HG03095 (cell line): Measurements from ENCODE around the gene GLRX3.
"Not testable (repeated sequence)": the region's sequence is repeated elsewhere in the genome, so short reads cannot be mapped to it uniquely, and the experiment has no call there.

Experiments
- ATAC-seq: cut with Tn5 transposase; IDR thresholded peaks from one replicate; pipeline ENCODE4 v1.9.1; 2021; ENCODE audit warnings: moderate library complexity; ENCODE audit not compliant: unreplicated experiment

Gene GLRX3

GRCh38 chr10:130188195-130189175 is 52.3 kb downstream of the GLRX3 start:
- ATAC-seq, result no peak

GRCh38 chr10:130189608-130190054 is 53.4 kb downstream of the GLRX3 start:
- ATAC-seq, result no peak

GRCh38 chr10:130190055-130190736 is 54.0 kb downstream of the GLRX3 start:
- ATAC-seq, result peak; percentile 85

- no peak for ATAC-seq
Measured at GRCh38 chr10:130190737-130191115, 54.5 kb downstream of the GLRX3 start.

GRCh38 chr10:130191380-130191779 is 55.2 kb downstream of the GLRX3 start:
- no peak for ATAC-seq

GRCh38 chr10:130192276-130192848 is 56.2 kb downstream of the GLRX3 start:
- no peak for ATAC-seq

- no peak for ATAC-seq
Measured at GRCh38 chr10:130193033-130193432, 56.8 kb downstream of the GLRX3 start.

- no peak for ATAC-seq
Measured at GRCh38 chr10:130193493-130194193, 57.5 kb downstream of the GLRX3 start.

- ATAC-seq, result no peak
Measured at GRCh38 chr10:130194194-130194990, 58.2 kb downstream of the GLRX3 start.

- no peak for ATAC-seq
Measured at GRCh38 chr10:130194991-130195645, 58.9 kb downstream of the GLRX3 start.

GRCh38 chr10:130195746-130196294 is 59.6 kb downstream of the GLRX3 start:
- no peak for ATAC-seq

GRCh38 chr10:130196511-130197487 is 60.6 kb downstream of the GLRX3 start:
- ATAC-seq, result no peak

- ATAC-seq, result no peak
Measured at GRCh38 chr10:130198651-130199050, 62.5 kb downstream of the GLRX3 start.

GRCh38 chr10:130200179-130201042 is 64.2 kb downstream of the GLRX3 start:
- ATAC-seq, result no peak

GRCh38 chr10:130201043-130201380 is 64.8 kb downstream of the GLRX3 start:
- no peak for ATAC-seq

GRCh38 chr10:130202150-130202549 is 66.0 kb downstream of the GLRX3 start:
- ATAC-seq, result not testable (repeated sequence)

- no peak for ATAC-seq
Measured at GRCh38 chr10:130202984-130203621, 66.9 kb downstream of the GLRX3 start.
